RPMI8226 (cell line): ENCODE results near the gene GULP1.

Experiments
- DNase-seq: peaks from one replicate; pipeline ENCODE4 v3.0.0-alpha.2; 2015

Gene GULP1

GRCh38 chr2:188610050-188610444, 318.4 kb downstream of the GULP1 start:
- no peak for DNase-seq

- no peak for DNase-seq
These were observed 319.2 kb downstream of the GULP1 start for GRCh38 chr2:188610827-188611226.

- no peak for DNase-seq
These were observed 327.5 kb downstream of the GULP1 start for GRCh38 chr2:188619146-188619545.

- no peak for DNase-seq
These were observed 329.2 kb downstream of the GULP1 start for GRCh38 chr2:188620916-188621315.

- DNase-seq: no peak
These were observed 331.1 kb downstream of the GULP1 start for GRCh38 chr2:188622601-188623260.

GRCh38 chr2:188623995-188624643, 332.4 kb downstream of the GULP1 start:
- DNase-seq: no peak

GRCh38 chr2:188627471-188627870, 335.8 kb downstream of the GULP1 start:
- DNase-seq: no peak

- no peak for DNase-seq
These were observed 337.5 kb downstream of the GULP1 start for GRCh38 chr2:188628989-188629752.

- no peak for DNase-seq
These were observed 338.3 kb downstream of the GULP1 start for GRCh38 chr2:188629753-188630527.

GRCh38 chr2:188631037-188631809, 339.5 kb downstream of the GULP1 start:
- DNase-seq: no peak

- no peak for DNase-seq
These were observed 343.0 kb downstream of the GULP1 start for GRCh38 chr2:188634656-188635055.
